HEK293 (cell line): ENCODE data around the gene HOXB4.

Source experiments
- KLF9 ChIP-seq: fragments of 450-650 bp; formaldehyde crosslinking; IDR thresholded peaks from 2 replicates; pipeline ENCODE4 v1.5.1; 2016; ENCODE audit warnings: missing biosample characterization, missing genetic modification characterization, low read depth
- MEIS1 ChIP-seq: sonication (generic); formaldehyde crosslinking; IDR thresholded peaks from 2 replicates; pipeline ENCODE4 v1.8.1; 2022; ENCODE audit warnings: missing genetic modification reagents, mild to moderate bottlenecking, borderline replicate concordance
- MYNN ChIP-seq: fragments of 450-650 bp; formaldehyde crosslinking; IDR thresholded peaks from 2 replicates; pipeline ENCODE4 v1.5.1; 2016; ENCODE audit warnings: missing biosample characterization, missing genetic modification characterization, borderline replicate concordance
- MZF1 ChIP-seq: fragments of 450-650 bp; formaldehyde crosslinking; IDR thresholded peaks from 2 replicates; pipeline ENCODE4 v1.5.1; 2017; ENCODE audit warnings: missing biosample characterization, missing genetic modification characterization, borderline replicate concordance
- OSR2 ChIP-seq: fragments of 450-650 bp; formaldehyde crosslinking; IDR thresholded peaks from 2 replicates; pipeline ENCODE4 v1.5.1; 2016; ENCODE audit warnings: missing biosample characterization, missing genetic modification characterization
- PRDM1 ChIP-seq: fragments of 450-650 bp; formaldehyde crosslinking; IDR thresholded peaks from 2 replicates; pipeline ENCODE4; 2016; ENCODE audit warnings: missing biosample characterization, missing genetic modification characterization
- ZBTB20 ChIP-seq: fragments of 450-650 bp; formaldehyde crosslinking; IDR thresholded peaks from 2 replicates; pipeline ENCODE4 v1.5.1; 2016; ENCODE audit warnings: missing biosample characterization, missing genetic modification characterization
- ZIC2 ChIP-seq: fragments of 450-650 bp; formaldehyde crosslinking; IDR thresholded peaks from 2 replicates; pipeline ENCODE4 v1.5.1; 2016; ENCODE audit warnings: missing biosample characterization, missing genetic modification characterization
- ZNF146 ChIP-seq: fragments of 450-650 bp; formaldehyde crosslinking; IDR thresholded peaks from 2 replicates; pipeline ENCODE4 v1.5.1; 2016; ENCODE audit warnings: missing biosample characterization, missing genetic modification characterization
- ZNF157 ChIP-seq: fragments of 450-650 bp; formaldehyde crosslinking; IDR thresholded peaks from 2 replicates; pipeline ENCODE4 v1.5.1; 2016; ENCODE audit warnings: missing biosample characterization, missing genetic modification characterization
- ZNF169 ChIP-seq: fragments of 450-650 bp; formaldehyde crosslinking; IDR thresholded peaks from 2 replicates; pipeline ENCODE4 v1.5.1; 2016; ENCODE audit warnings: missing biosample characterization, missing genetic modification characterization
- ZNF184 ChIP-seq: fragments of 450-650 bp; IDR thresholded peaks from 2 replicates; pipeline ENCODE4 v1.5.1; 2018; ENCODE audit warnings: missing biosample characterization, mild to moderate bottlenecking, missing genetic modification characterization
- ZNF2 ChIP-seq: fragments of 450-650 bp; formaldehyde crosslinking; IDR thresholded peaks from 2 replicates; pipeline ENCODE4 v1.5.1; 2016; ENCODE audit warnings: missing biosample characterization, missing genetic modification characterization
- ZNF473 ChIP-seq: fragments of 450-650 bp; formaldehyde crosslinking; IDR thresholded peaks from 2 replicates; pipeline ENCODE4 v1.5.1; 2017; ENCODE audit warnings: missing biosample characterization, missing genetic modification characterization
- ZNF48 ChIP-seq: fragments of 450-650 bp; formaldehyde crosslinking; IDR thresholded peaks from 2 replicates; pipeline ENCODE4 v1.5.1; 2016; ENCODE audit warnings: missing biosample characterization, missing genetic modification characterization
- ZNF549 ChIP-seq: fragments of 450-650 bp; IDR thresholded peaks from 2 replicates; pipeline ENCODE4 v1.5.1; 2018; ENCODE audit warnings: missing biosample characterization, missing genetic modification characterization, mild to moderate bottlenecking, inconsistent platforms, moderate library complexity
- ZNF560 ChIP-seq: fragments of 450-650 bp; formaldehyde crosslinking; IDR thresholded peaks from 2 replicates; pipeline ENCODE4 v1.5.1; 2017; ENCODE audit warnings: missing biosample characterization, missing genetic modification characterization, borderline replicate concordance
- ZNF624 ChIP-seq: fragments of 450-650 bp; formaldehyde crosslinking; IDR thresholded peaks from 2 replicates; pipeline ENCODE4 v1.5.1; 2017; ENCODE audit warnings: missing biosample characterization, missing genetic modification characterization
- ZNF777 ChIP-seq: fragments of 450-650 bp; formaldehyde crosslinking; IDR thresholded peaks from 2 replicates; pipeline ENCODE4 v1.5.1; 2017; ENCODE audit warnings: missing biosample characterization, missing genetic modification characterization, borderline replicate concordance
- ZSCAN16 ChIP-seq: fragments of 450-650 bp; formaldehyde crosslinking; IDR thresholded peaks from 2 replicates; pipeline ENCODE4 v1.5.1; 2016; ENCODE audit warnings: missing biosample characterization, missing genetic modification characterization
- TF ChIP-seq, protein P1 (sequence below): fragments of 450-650 bp; formaldehyde crosslinking; IDR thresholded peaks from 2 replicates; pipeline ENCODE4 v1.5.1; 2016; ENCODE audit warnings: missing biosample characterization, missing genetic modification characterization, borderline replicate concordance
- TF ChIP-seq, protein P2 (sequence below): fragments of 450-650 bp; formaldehyde crosslinking; IDR thresholded peaks from 2 replicates; pipeline ENCODE4 v1.5.1; 2016; ENCODE audit warnings: missing biosample characterization, missing genetic modification characterization
- TF ChIP-seq, protein P3 (sequence below): fragments of 450-650 bp; formaldehyde crosslinking; conservative IDR thresholded peaks from 2 replicates; pipeline ENCODE4 v1.5.1; 2016; ENCODE audit warnings: low read depth, missing biosample characterization, missing genetic modification characterization
- TF ChIP-seq, protein P4 (sequence below): fragments of 450-650 bp; formaldehyde crosslinking; IDR thresholded peaks from 2 replicates; pipeline ENCODE4 v1.5.1; 2016; ENCODE audit warnings: missing biosample characterization, missing genetic modification characterization
- TF ChIP-seq, protein P5 (sequence below): fragments of 450-650 bp; formaldehyde crosslinking; IDR thresholded peaks from 2 replicates; pipeline ENCODE4 v1.5.1; 2016; ENCODE audit warnings: missing biosample characterization, missing genetic modification characterization
- TF ChIP-seq, protein P6 (sequence below): fragments of 450-650 bp; formaldehyde crosslinking; IDR thresholded peaks from 2 replicates; pipeline ENCODE4; 2016; ENCODE audit warnings: missing biosample characterization, missing genetic modification characterization

The HOXB4 gene

DNA sequence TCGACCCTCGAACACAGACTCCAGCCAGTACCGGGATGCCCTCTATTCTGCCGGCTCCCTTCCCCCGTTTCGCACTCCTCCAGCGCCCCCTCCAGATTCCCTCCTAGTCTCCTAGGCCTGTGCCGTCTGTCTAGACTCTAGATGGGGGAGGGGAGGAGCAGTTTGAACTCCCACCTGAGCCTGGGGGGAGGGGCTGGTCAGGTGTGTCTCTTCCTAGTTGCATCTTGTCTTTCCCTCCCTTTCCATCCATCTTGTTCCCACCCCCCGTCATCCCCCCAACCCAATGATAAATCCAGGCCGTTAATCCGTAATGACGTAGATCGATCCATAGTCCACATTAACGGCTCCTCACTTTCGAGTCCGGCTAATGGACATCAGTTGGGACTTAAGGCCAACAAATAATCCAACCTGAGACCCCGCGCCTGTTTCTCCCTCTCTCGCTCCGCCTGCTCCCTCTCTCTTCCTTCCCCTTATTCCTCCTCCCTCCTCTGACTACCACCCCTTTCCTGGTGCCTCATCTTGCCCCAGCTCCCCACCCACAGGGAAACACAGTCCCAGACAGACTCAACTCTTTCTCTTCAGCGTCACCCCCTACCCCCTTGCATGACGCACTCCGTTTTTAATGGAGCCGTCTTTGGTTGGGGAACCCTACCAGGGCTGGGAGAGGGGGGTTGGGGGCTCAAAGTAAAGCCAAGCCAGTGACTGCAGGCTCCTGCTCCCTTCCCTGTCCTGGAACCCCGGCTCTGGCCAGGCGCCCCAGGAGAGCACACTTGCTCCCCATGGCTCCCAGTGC, 18.8 kb upstream of the HOXB4 start (continued):
- TF ChIP-seq, protein P1, sequence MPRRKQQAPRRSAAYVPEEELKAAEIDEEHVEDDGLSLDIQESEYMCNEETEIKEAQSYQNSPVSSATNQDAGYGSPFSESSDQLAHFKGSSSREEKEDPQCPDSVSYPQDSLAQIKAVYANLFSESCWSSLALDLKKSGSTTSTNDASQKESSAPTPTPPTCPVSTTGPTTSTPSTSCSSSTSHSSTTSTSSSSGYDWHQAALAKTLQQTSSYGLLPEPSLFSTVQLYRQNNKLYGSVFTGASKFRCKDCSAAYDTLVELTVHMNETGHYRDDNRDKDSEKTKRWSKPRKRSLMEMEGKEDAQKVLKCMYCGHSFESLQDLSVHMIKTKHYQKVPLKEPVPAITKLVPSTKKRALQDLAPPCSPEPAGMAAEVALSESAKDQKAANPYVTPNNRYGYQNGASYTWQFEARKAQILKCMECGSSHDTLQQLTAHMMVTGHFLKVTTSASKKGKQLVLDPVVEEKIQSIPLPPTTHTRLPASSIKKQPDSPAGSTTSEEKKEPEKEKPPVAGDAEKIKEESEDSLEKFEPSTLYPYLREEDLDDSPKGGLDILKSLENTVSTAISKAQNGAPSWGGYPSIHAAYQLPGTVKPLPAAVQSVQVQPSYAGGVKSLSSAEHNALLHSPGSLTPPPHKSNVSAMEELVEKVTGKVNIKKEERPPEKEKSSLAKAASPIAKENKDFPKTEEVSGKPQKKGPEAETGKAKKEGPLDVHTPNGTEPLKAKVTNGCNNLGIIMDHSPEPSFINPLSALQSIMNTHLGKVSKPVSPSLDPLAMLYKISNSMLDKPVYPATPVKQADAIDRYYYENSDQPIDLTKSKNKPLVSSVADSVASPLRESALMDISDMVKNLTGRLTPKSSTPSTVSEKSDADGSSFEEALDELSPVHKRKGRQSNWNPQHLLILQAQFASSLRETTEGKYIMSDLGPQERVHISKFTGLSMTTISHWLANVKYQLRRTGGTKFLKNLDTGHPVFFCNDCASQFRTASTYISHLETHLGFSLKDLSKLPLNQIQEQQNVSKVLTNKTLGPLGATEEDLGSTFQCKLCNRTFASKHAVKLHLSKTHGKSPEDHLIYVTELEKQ = peak; percentile 54; the same call in 1 of the 2 replicates
- TF ChIP-seq PRDM1 (tag by site-specific recombination) (no peak), ZNF549 (tag by site-specific recombination) (no peak), ZNF184 (tag by site-specific recombination) (no peak), MZF1 (no peak), ZNF48 (tag by site-specific recombination) (no peak), ZBTB20 (tag by site-specific recombination) (peak; percentile 19; the same call in 1 of the 2 replicates), ZNF169 (tag by site-specific recombination) (no peak), ZNF2 (tag by site-specific recombination) (peak; percentile 31; the same call in 1 of the 2 replicates), ZIC2 (tag by site-specific recombination) (no peak), ZSCAN16 (tag by site-specific recombination) (0 out of 2 replicates have a peak, but pooled peaks have one; percentile 8), MYNN (tag by site-specific recombination) (0 out of 2 replicates have a peak, but pooled peaks have one; percentile 10), OSR2 (tag by site-specific recombination) (no peak; the same call in 1 of the 2 replicates), MEIS1 (no peak), ZNF157 (tag by site-specific recombination) (no peak), ZNF777 (tag by site-specific recombination) (no peak), ZNF560 (tag by site-specific recombination) (no peak), ZNF146 (tag by site-specific recombination) (peak; percentile 15; the same call in 1 of the 2 replicates), KLF9 (tag by site-specific recombination) (peak; percentile 48; the same call in 1 of the 2 replicates), ZNF624 (tag by site-specific recombination) (no peak), ZNF473 (no peak)
- TF ChIP-seq, protein P2, sequence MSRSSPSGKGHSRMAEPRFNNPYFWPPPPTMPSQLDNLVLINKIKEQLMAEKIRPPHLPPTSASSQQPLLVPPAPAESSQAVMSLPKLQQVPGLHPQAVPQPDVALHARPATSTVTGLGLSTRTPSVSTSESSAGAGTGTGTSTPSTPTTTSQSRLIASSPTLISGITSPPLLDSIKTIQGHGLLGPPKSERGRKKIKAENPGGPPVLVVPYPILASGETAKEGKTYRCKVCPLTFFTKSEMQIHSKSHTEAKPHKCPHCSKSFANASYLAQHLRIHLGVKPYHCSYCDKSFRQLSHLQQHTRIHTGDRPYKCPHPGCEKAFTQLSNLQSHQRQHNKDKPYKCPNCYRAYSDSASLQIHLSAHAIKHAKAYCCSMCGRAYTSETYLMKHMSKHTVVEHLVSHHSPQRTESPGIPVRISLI = no peak
- TF ChIP-seq, protein P3, sequence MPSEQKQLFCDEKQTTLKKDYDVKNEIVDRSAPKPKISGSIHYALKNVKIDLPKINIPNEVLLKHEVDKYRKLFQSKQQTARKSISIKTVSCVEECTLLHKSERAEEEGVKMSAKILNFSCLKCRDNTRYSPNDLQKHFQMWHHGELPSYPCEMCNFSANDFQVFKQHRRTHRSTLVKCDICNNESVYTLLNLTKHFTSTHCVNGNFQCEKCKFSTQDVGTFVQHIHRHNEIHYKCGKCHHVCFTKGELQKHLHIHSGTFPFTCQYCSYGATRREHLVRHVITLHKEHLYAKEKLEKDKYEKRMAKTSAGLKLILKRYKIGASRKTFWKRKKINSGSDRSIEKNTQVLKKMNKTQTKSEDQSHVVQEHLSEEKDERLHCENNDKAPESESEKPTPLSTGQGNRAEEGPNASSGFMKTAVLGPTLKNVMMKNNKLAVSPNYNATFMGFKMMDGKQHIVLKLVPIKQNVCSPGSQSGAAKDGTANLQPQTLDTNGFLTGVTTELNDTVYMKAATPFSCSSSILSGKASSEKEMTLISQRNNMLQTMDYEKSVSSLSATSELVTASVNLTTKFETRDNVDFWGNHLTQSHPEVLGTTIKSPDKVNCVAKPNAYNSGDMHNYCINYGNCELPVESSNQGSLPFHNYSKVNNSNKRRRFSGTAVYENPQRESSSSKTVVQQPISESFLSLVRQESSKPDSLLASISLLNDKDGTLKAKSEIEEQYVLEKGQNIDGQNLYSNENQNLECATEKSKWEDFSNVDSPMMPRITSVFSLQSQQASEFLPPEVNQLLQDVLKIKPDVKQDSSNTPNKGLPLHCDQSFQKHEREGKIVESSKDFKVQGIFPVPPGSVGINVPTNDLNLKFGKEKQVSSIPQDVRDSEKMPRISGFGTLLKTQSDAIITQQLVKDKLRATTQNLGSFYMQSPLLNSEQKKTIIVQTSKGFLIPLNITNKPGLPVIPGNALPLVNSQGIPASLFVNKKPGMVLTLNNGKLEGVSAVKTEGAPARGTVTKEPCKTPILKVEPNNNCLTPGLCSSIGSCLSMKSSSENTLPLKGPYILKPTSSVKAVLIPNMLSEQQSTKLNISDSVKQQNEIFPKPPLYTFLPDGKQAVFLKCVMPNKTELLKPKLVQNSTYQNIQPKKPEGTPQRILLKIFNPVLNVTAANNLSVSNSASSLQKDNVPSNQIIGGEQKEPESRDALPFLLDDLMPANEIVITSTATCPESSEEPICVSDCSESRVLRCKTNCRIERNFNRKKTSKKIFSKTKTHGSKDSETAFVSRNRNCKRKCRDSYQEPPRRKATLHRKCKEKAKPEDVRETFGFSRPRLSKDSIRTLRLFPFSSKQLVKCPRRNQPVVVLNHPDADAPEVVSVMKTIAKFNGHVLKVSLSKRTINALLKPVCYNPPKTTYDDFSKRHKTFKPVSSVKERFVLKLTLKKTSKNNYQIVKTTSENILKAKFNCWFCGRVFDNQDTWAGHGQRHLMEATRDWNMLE (tag by site-specific recombination) = no peak
- TF ChIP-seq, protein P4, sequence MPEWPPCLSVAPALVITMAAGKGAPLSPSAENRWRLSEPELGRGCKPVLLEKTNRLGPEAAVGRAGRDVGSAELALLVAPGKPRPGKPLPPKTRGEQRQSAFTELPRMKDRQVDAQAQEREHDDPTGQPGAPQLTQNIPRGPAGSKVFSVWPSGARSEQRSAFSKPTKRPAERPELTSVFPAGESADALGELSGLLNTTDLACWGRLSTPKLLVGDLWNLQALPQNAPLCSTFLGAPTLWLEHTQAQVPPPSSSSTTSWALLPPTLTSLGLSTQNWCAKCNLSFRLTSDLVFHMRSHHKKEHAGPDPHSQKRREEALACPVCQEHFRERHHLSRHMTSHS = no peak
- TF ChIP-seq, protein P5, sequence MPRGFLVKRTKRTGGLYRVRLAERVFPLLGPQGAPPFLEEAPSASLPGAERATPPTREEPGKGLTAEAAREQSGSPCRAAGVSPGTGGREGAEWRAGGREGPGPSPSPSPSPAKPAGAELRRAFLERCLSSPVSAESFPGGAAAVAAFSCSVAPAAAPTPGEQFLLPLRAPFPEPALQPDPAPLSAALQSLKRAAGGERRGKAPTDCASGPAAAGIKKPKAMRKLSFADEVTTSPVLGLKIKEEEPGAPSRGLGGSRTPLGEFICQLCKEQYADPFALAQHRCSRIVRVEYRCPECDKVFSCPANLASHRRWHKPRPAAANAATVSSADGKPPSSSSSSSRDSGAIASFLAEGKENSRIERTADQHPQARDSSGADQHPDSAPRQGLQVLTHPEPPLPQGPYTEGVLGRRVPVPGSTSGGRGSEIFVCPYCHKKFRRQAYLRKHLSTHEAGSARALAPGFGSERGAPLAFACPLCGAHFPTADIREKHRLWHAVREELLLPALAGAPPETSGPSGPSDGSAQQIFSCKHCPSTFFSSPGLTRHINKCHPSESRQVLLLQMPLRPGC (tag by site-specific recombination) = peak; percentile 10; the same call in 1 of the 2 replicates
- TF ChIP-seq, protein P6, sequence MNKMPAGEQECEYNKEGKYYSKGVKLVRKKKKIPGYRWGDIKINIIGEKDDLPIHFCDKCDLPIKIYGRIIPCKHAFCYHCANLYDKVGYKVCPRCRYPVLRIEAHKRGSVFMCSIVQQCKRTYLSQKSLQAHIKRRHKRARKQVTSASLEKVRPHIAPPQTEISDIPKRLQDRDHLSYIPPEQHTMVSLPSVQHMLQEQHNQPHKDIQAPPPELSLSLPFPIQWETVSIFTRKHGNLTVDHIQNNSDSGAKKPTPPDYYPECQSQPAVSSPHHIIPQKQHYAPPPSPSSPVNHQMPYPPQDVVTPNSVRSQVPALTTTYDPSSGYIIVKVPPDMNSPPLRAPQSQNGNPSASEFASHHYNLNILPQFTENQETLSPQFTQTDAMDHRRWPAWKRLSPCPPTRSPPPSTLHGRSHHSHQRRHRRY (tag by site-specific recombination) = 0 out of 2 replicates have a peak, but pooled peaks have one; percentile 23
